Measurements from ENCODE around the gene NQO2. TPM values are rescaled to one million over a fixed set of nuclear protein-coding genes. Genes with fewer than 3 reads are reported as not detected.

The NQO2 gene
- polyA plus RNA-seq, 1 donor from 2014 or later = 33.2 TPM

GRCh38 chr6:2968600-2969135 is 31.0 kb upstream of the NQO2 start:
- no peaks in the 10 kb centered on the region for H3K9me2 ChIP-seq (ENCODE audit: insufficient read depth, low read length)
- H3K4me3 ChIP-seq (ENCODE audit: low read length) = no peak overlapping the region
- no peaks in the 10 kb centered on the region for H3K9me3 ChIP-seq (ENCODE audit: low read length)
- H2AFZ ChIP-seq (ENCODE audit: low read depth, low read length) = no peak overlapping the region
- no peak overlapping the region for H3K4me2 ChIP-seq (ENCODE audit: low read length)
- no peaks in the 10 kb centered on the region for H4K20me1 ChIP-seq (ENCODE audit: insufficient read depth)
- no peak overlapping the region for H3K9ac ChIP-seq (ENCODE audit: low read length)
- no peaks in the 10 kb centered on the region for H3K36me3 ChIP-seq (ENCODE audit: insufficient read depth, low read length)
- no peaks in the 10 kb centered on the region for H3K79me2 ChIP-seq (replicated peaks; ENCODE audit: insufficient read depth, low read length)
- TF ChIP-seq CTCF (IDR thresholded peaks at IDR 0.05; ENCODE audit: poor library complexity, severe bottlenecking) (no peak), POLR2AphosphoS5 (IDR thresholded peaks at IDR 0.05) (no peak), EZH2 (IDR thresholded peaks at IDR 0.05; ENCODE audit: borderline replicate concordance, insufficient read depth, low read length, poor library complexity, severe bottlenecking) (no peak), RAD21 (conservative IDR thresholded peaks at IDR 0.05) (no peak), SMC3 (conservative IDR thresholded peaks at IDR 0.05; ENCODE audit: poor library complexity) (no peak)
- H3K27ac ChIP-seq (ENCODE audit: low read length) = no peak overlapping the region
- peaks cover 11% of the 10 kb centered on the region for H3K27me3 ChIP-seq (ENCODE audit: insufficient read depth, low read depth, low read length)
- H3F3A ChIP-seq (ENCODE audit: insufficient read depth, low read length, poor library complexity, severe bottlenecking) = no peaks in the 10 kb centered on the region

GRCh38 chr6:2969549-2969948 is 30.1 kb upstream of the NQO2 start:
- H3K9me2 ChIP-seq (ENCODE audit: insufficient read depth, low read length) = no peaks in the 10 kb centered on the region
- no peaks in the 10 kb centered on the region for H3K9me3 ChIP-seq (ENCODE audit: low read length)
- no peak overlapping the region for H3K27ac ChIP-seq (ENCODE audit: low read length)
- TF ChIP-seq TAF1 (IDR thresholded peaks at IDR 0.05; ENCODE audit: low read depth) = no peak
- no peak for TF ChIP-seq SMC3 (conservative IDR thresholded peaks at IDR 0.05; ENCODE audit: poor library complexity)
- no peak for TF ChIP-seq REST (IDR thresholded peaks at IDR 0.05; ENCODE audit: borderline replicate concordance)
- no peak for TF ChIP-seq RAD21 (conservative IDR thresholded peaks at IDR 0.05)
- no peak for TF ChIP-seq CTCF (IDR thresholded peaks at IDR 0.05; ENCODE audit: poor library complexity, severe bottlenecking)
- TF ChIP-seq EZH2 (IDR thresholded peaks at IDR 0.05; ENCODE audit: borderline replicate concordance, insufficient read depth, low read length, poor library complexity, severe bottlenecking) = no peak
- TF ChIP-seq MXI1 (conservative IDR thresholded peaks at IDR 0.05; ENCODE audit: poor library complexity, severe bottlenecking) = no peak
- no peak for TF ChIP-seq EP300 (conservative IDR thresholded peaks at IDR 0.05; ENCODE audit: poor library complexity, severe bottlenecking)
- TF ChIP-seq POLR2AphosphoS5 (IDR thresholded peaks at IDR 0.05) = no peak
- H3K27me3 ChIP-seq (ENCODE audit: insufficient read depth, low read depth, low read length) = peaks cover 11% of the 10 kb centered on the region
- no peak overlapping the region for H3K9ac ChIP-seq (ENCODE audit: low read length)
- H3K4me3 ChIP-seq (ENCODE audit: low read length) = no peak overlapping the region
- H4K20me1 ChIP-seq (ENCODE audit: insufficient read depth) = no peaks in the 10 kb centered on the region
- H3K36me3 ChIP-seq (ENCODE audit: insufficient read depth, low read length) = no peaks in the 10 kb centered on the region
- no peak overlapping the region for H2AFZ ChIP-seq (ENCODE audit: low read depth, low read length)
- H3F3A ChIP-seq (ENCODE audit: insufficient read depth, low read length, poor library complexity, severe bottlenecking) = no peaks in the 10 kb centered on the region
- no peak overlapping the region for H3K4me2 ChIP-seq (ENCODE audit: low read length)
- H3K79me2 ChIP-seq (replicated peaks; ENCODE audit: insufficient read depth, low read length) = no peaks in the 10 kb centered on the region

Measured in neural cell (in vitro differentiated cells).